Rectal smooth muscle tissue (tissue), 1 donor: Measurements from ENCODE around the gene MAPT.
"Not testable (repeated sequence)": the region's sequence is repeated elsewhere in the genome, so short reads cannot be mapped to it uniquely, and the experiment has no call there.

Experiments
- H3K27ac ChIP-seq: one replicate; pipeline ENCODE4 v1.7.0; 2013; ENCODE audit warnings: low read depth, low read length, inconsistent platforms
- H3K27me3 ChIP-seq: one replicate; pipeline ENCODE4 v1.7.0; 2013; ENCODE audit warnings: low read length; ENCODE audit not compliant: control insufficient read depth, insufficient read depth
- H3K36me3 ChIP-seq: one replicate; pipeline ENCODE4 v1.7.0; 2013; ENCODE audit warnings: low read length; ENCODE audit not compliant: control insufficient read depth, insufficient read depth
- H3K4me1 ChIP-seq: one replicate; pipeline ENCODE4 v1.7.0; 2013; ENCODE audit warnings: low read length; ENCODE audit not compliant: control insufficient read depth, insufficient read depth
- H3K4me3 ChIP-seq: one replicate; pipeline ENCODE4 v1.7.0; 2013; ENCODE audit warnings: low read length
- H3K9ac ChIP-seq: one replicate; pipeline ENCODE4 v1.7.0; 2013; ENCODE audit warnings: low read length

MAPT gene

GRCh38 chr17:45908460-45908859, 14.1 kb downstream of the MAPT start:
- H3K27ac ChIP-seq = no peak overlapping the region
- no peak overlapping the region for H3K4me3 ChIP-seq
- no peak overlapping the region for H3K9ac ChIP-seq
- no peaks in the 10 kb centered on the region for H3K4me1 ChIP-seq
- peaks cover 4% of the 10 kb centered on the region for H3K27me3 ChIP-seq
- no peaks in the 10 kb centered on the region for H3K36me3 ChIP-seq

- Histone ChIP-seq H3K27me3 (peaks cover 4% of the 10 kb centered on the region), H3K9ac (no peak overlapping the region), H3K4me1 (no peaks in the 10 kb centered on the region), H3K4me3 (no peak overlapping the region), H3K36me3 (no peaks in the 10 kb centered on the region), H3K27ac (no peak overlapping the region)
Observed at GRCh38 chr17:45908935-45909334, 14.6 kb downstream of the MAPT start.

GRCh38 chr17:45910667-45911066, 16.3 kb downstream of the MAPT start:
- Histone ChIP-seq H3K4me3 (no peak overlapping the region), H3K9ac (no peak overlapping the region), H3K4me1 (no peaks in the 10 kb centered on the region), H3K36me3 (no peaks in the 10 kb centered on the region), H3K27ac (no peak overlapping the region), H3K27me3 (peaks cover 6% of the 10 kb centered on the region)

GRCh38 chr17:45912319-45912718, 18.0 kb downstream of the MAPT start:
- no peaks in the 10 kb centered on the region for H3K4me1 ChIP-seq
- H3K9ac ChIP-seq = no peak overlapping the region
- H3K4me3 ChIP-seq = no peak overlapping the region
- H3K27ac ChIP-seq = no peak overlapping the region
- no peaks in the 10 kb centered on the region for H3K36me3 ChIP-seq
- peaks cover 2% of the 10 kb centered on the region for H3K27me3 ChIP-seq

- not testable (repeated sequence) for H3K27me3 ChIP-seq, H3K4me3 ChIP-seq, H3K27ac ChIP-seq, H3K9ac ChIP-seq, H3K36me3 ChIP-seq, H3K4me1 ChIP-seq
Observed at GRCh38 chr17:45913030-45913429, 18.7 kb downstream of the MAPT start.

GRCh38 chr17:45914047-45914717, 19.8 kb downstream of the MAPT start:
- H3K4me1 ChIP-seq = no peaks in the 10 kb centered on the region
- H3K36me3 ChIP-seq = no peaks in the 10 kb centered on the region
- no peak overlapping the region for H3K9ac ChIP-seq
- H3K27ac ChIP-seq = no peak overlapping the region
- no peak overlapping the region for H3K4me3 ChIP-seq
- peaks cover 2% of the 10 kb centered on the region for H3K27me3 ChIP-seq

GRCh38 chr17:45915263-45915662, 20.9 kb downstream of the MAPT start:
- H3K27ac ChIP-seq = no peak overlapping the region
- H3K27me3 ChIP-seq = peaks cover 2% of the 10 kb centered on the region
- no peak overlapping the region for H3K9ac ChIP-seq
- no peaks in the 10 kb centered on the region for H3K36me3 ChIP-seq
- H3K4me3 ChIP-seq = no peak overlapping the region
- H3K4me1 ChIP-seq = no peaks in the 10 kb centered on the region

GRCh38 chr17:45917081-45917480, 22.7 kb downstream of the MAPT start:
- Histone ChIP-seq H3K9ac (no peak overlapping the region), H3K27me3 (peaks cover 2% of the 10 kb centered on the region), H3K36me3 (no peaks in the 10 kb centered on the region), H3K4me1 (no peaks in the 10 kb centered on the region), H3K27ac (no peak overlapping the region), H3K4me3 (no peak overlapping the region)

- H3K4me1 ChIP-seq = no peaks in the 10 kb centered on the region
Observed at GRCh38 chr17:45918241-45918745, 23.9 kb downstream of the MAPT start.

GRCh38 chr17:45919136-45919535, 24.8 kb downstream of the MAPT start:
- Histone ChIP-seq H3K27ac (no peak overlapping the region), H3K4me3 (no peak overlapping the region), H3K4me1 (no peaks in the 10 kb centered on the region), H3K36me3 (no peaks in the 10 kb centered on the region), H3K27me3 (peaks cover 2% of the 10 kb centered on the region), H3K9ac (no peak overlapping the region)

More at GRCh38 chr17:45918241-45918745, 23.9 kb downstream of the MAPT start:
- H3K9ac ChIP-seq = no peak overlapping the region
- peaks cover 2% of the 10 kb centered on the region for H3K27me3 ChIP-seq
- no peak overlapping the region for H3K27ac ChIP-seq
- H3K4me3 ChIP-seq = no peak overlapping the region
- H3K36me3 ChIP-seq = no peaks in the 10 kb centered on the region

GRCh38 chr17:45920083-45920482, 25.7 kb downstream of the MAPT start:
- no peaks in the 10 kb centered on the region for H3K36me3 ChIP-seq
- no peak overlapping the region for H3K9ac ChIP-seq
- H3K27me3 ChIP-seq = no peaks in the 10 kb centered on the region
- H3K4me1 ChIP-seq = no peaks in the 10 kb centered on the region
- no peak overlapping the region for H3K4me3 ChIP-seq
- H3K27ac ChIP-seq = no peak overlapping the region

- Histone ChIP-seq H3K9ac (no peak overlapping the region), H3K27me3 (no peaks in the 10 kb centered on the region), H3K4me1 (no peaks in the 10 kb centered on the region), H3K36me3 (no peaks in the 10 kb centered on the region), H3K4me3 (no peak overlapping the region), H3K27ac (no peak overlapping the region)
Observed at GRCh38 chr17:45923511-45924268, 29.3 kb downstream of the MAPT start.
